Coronary artery (tissue), 2 donors: Measurements from ENCODE around the gene RETREG1.

Source experiments
- DNase-seq: peaks from one replicate; pipeline ENCODE4 v3.0.0-alpha.2; 2017; ENCODE audit warnings: low spot score
- H3K27ac ChIP-seq, 2 donors: fragments of 200-600 bp; sonication (generic); one replicate each; pipeline ENCODE4 v1.5.1; 2016 to 2019
- H3K4me3 ChIP-seq: fragments of 200-600 bp; sonication (generic); 2 replicates; pipeline ENCODE4 v1.5.1; 2016; ENCODE audit warnings: mild to moderate bottlenecking, moderate library complexity
- TF ChIP-seq, protein P1 (sequence below): fragments of 200-600 bp; sonication (generic); IDR thresholded peaks from one replicate; pipeline ENCODE4 v1.5.1; 2019; ENCODE audit warnings: antibody characterized with exemption

Gene RETREG1

GRCh38 chr5:16457853-16458252, 158.9 kb downstream of the RETREG1 start:
- TF ChIP-seq, protein P1, sequence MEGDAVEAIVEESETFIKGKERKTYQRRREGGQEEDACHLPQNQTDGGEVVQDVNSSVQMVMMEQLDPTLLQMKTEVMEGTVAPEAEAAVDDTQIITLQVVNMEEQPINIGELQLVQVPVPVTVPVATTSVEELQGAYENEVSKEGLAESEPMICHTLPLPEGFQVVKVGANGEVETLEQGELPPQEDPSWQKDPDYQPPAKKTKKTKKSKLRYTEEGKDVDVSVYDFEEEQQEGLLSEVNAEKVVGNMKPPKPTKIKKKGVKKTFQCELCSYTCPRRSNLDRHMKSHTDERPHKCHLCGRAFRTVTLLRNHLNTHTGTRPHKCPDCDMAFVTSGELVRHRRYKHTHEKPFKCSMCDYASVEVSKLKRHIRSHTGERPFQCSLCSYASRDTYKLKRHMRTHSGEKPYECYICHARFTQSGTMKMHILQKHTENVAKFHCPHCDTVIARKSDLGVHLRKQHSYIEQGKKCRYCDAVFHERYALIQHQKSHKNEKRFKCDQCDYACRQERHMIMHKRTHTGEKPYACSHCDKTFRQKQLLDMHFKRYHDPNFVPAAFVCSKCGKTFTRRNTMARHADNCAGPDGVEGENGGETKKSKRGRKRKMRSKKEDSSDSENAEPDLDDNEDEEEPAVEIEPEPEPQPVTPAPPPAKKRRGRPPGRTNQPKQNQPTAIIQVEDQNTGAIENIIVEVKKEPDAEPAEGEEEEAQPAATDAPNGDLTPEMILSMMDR: no peak
- no peak overlapping the region for H3K4me3 ChIP-seq
- H3K27ac ChIP-seq: no peak overlapping the region
- no peak for DNase-seq

DNA sequence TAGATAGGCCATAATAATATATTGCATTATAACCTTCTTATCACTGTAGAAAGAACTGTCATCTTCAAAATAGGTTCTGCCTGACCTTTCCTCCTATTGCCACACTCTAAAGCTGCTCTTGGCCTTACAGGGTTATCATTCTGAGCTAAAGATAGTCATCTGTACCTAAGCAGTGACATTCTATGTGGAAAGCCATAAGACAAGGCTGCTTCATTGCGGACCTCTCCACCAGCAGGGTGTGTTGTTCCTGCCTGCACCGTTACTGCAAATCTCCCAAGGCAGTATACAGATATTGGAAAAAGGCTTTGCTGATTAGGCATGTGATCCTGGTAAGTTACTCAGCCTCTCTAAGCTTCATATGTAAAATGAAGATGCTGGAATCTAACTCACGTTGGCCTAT, 159.3 kb downstream of the RETREG1 start:
- H3K4me3 ChIP-seq: no peak overlapping the region
- no peak overlapping the region for H3K27ac ChIP-seq
- no peak for DNase-seq
- TF ChIP-seq, protein P1: no peak

DNA sequence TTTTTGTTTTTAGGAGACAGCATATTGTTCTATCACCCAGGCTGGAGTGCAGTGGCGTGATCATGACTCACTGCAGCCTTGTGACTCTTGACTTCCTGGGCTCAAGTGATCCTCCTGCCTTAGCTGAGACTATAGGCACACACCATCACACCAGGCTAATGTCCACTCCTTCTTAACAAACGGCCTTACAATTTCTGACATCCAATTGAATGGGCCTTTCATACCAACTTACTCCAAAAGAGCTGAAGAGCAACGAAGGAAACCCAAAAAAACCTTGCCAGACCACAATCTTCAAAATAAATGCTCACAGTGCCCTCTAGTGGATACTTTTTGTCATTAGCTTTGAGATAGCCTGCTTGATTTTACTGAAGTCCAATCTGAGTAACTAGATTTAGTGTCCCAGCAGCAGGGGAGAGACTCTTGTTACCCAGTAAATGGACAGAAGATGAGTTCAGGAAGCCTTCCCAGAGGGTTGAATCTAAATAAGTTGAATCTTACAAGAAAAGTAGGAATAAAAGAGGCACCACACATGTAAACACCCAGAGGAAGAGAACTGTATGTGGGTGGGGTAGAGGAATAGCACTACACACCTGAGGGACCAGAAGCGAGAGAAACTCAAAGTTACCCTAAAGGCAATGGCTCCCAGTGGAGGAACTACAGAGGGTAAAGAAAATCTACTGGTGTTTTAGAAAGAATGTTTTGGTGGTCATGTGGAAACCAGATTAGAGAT, 160.5 kb downstream of the RETREG1 start:
- H3K4me3 ChIP-seq: no peak overlapping the region
- peak overlapping the region in 1 of 2 donors; percentile 11 for H3K27ac ChIP-seq
- no peak for DNase-seq
- TF ChIP-seq, protein P1: peak; percentile 31

GRCh38 chr5:16455668-16456067, 161.1 kb downstream of the RETREG1 start:
- no peak for DNase-seq
- TF ChIP-seq, protein P1: no peak
- H3K4me3 ChIP-seq: no peak overlapping the region
- H3K27ac ChIP-seq: peak overlapping the region in 1 of 2 donors; percentile 11

GRCh38 chr5:16454686-16455085, 162.1 kb downstream of the RETREG1 start:
- Histone ChIP-seq H3K27ac (no peak overlapping the region), H3K4me3 (no peak overlapping the region)
- DNase-seq: no peak
- TF ChIP-seq, protein P1: no peak

- DNase-seq: no peak
- no peak overlapping the region for H3K27ac ChIP-seq
- TF ChIP-seq, protein P1: no peak
- H3K4me3 ChIP-seq: no peak overlapping the region
These were observed 163.2 kb downstream of the RETREG1 start for GRCh38 chr5:16453609-16454008.

DNA sequence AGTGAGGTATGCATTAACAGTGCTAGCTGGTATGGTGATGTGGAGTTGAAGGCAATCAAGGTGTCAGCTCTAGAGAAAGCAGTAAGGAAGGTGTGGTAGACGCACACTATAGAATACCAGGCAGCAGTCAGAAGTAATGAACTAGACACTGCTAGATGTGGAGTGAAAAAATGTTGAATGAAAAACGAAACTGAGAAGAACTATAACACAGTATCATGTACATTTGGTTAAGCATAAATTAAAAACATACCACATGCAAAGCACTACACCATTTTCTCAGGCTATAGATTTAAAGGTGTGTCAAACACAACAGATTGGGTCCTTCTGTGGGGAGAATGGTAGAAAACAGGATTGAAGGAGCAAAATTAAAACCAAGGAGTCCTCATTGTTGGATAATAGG, 166.6 kb downstream of the RETREG1 start:
- no peak for DNase-seq
- TF ChIP-seq, protein P1: no peak
- Histone ChIP-seq H3K27ac (no peak overlapping the region), H3K4me3 (no peak overlapping the region)
